CD4-positive, alpha-beta memory T cell (primary cell): Measurements from ENCODE around the gene APOE. TPM values are rescaled to one million over a fixed set of nuclear protein-coding genes. Genes with fewer than 3 reads are reported as not detected.
"Not testable (repeated sequence)": the region's sequence is repeated elsewhere in the genome, so short reads cannot be mapped to it uniquely, and the experiment has no call there.

Source experiments
- CTCF ChIA-PET: fragments of 350-600 bp; sonication (Branson Sonifier 250); formaldehyde crosslinking; loops from one replicate; lab custom pipeline; 2021; ENCODE audit warnings: inconsistent platforms; ENCODE audit not compliant: partially characterized antibody; lab: Charles Lee
- POLR2A ChIA-PET: fragments of 350-600 bp; sonication (Branson Sonifier 250); formaldehyde crosslinking; loops from one replicate; lab custom pipeline; 2021; ENCODE audit not compliant: partially characterized antibody; lab: Charles Lee
- DNase-seq, 5 donors: peaks; one replicate each; pipeline versions ENCODE4 v3.0.0 to v3.0.0-alpha.2; 2020 to 2022; ENCODE audit warnings: mixed read lengths in 1 of 5
- H3K27ac ChIP-seq: one replicate; pipeline ENCODE4 v1.7.0; 2013; ENCODE audit warnings: low read depth, low read length
- H3K27me3 ChIP-seq: 2 replicates; pipeline ENCODE4 v1.7.0; 2013; ENCODE audit warnings: mild to moderate bottlenecking, low read length, moderate library complexity; ENCODE audit not compliant: insufficient read depth
- H3K36me3 ChIP-seq: 2 replicates; pipeline ENCODE4 v1.7.0; 2013; ENCODE audit warnings: mild to moderate bottlenecking, low read length, moderate library complexity; ENCODE audit not compliant: insufficient read depth
- H3K4me1 ChIP-seq: 2 replicates; pipeline ENCODE4 v1.7.0; 2013; ENCODE audit warnings: mild to moderate bottlenecking, low read length, moderate library complexity; ENCODE audit not compliant: insufficient read depth
- H3K4me3 ChIP-seq, 2 donors: one replicate each; pipeline ENCODE4 v1.7.0; 2013; ENCODE audit warnings: low read length in 2 of 2, mild to moderate bottlenecking in 1 of 2
- H3K9me3 ChIP-seq, 2 donors: one replicate each; pipeline ENCODE4 v1.7.0; 2013; ENCODE audit warnings: low read length in 2 of 2, control low read depth in 1 of 2; ENCODE audit not compliant: control insufficient read depth in 1 of 2
- H3K27ac Mint-ChIP-seq, 7 donors: one replicate each; pipeline ENCODE4 v1.8.0; 2020 to 2021; ENCODE audit warnings: mixed read lengths in 7 of 7, mild to moderate bottlenecking in 6 of 7, inconsistent platforms in 3 of 7, moderate library complexity in 3 of 7
- H3K27me3 Mint-ChIP-seq, 2 donors: one replicate each; pipeline ENCODE4 v1.8.0; 2020 to 2021; ENCODE audit warnings: mixed read lengths in 2 of 2
- H3K36me3 Mint-ChIP-seq, 2 donors: one replicate each; pipeline ENCODE4 v1.8.0; 2020 to 2021; ENCODE audit warnings: mixed read lengths in 2 of 2, inconsistent platforms in 1 of 2, mild to moderate bottlenecking in 1 of 2
- H3K4me1 Mint-ChIP-seq, 4 donors: one replicate each; pipeline ENCODE4 v1.8.0; 2020 to 2021; ENCODE audit warnings: mixed read lengths in 4 of 4, mild to moderate bottlenecking in 1 of 4
- H3K4me3 Mint-ChIP-seq, 8 donors: one replicate each; pipeline ENCODE4 v1.8.0; 2020 to 2021; ENCODE audit warnings: mixed read lengths in 8 of 8, mild to moderate bottlenecking in 7 of 8, moderate library complexity in 6 of 8, inconsistent platforms in 3 of 8
- H3K9me3 Mint-ChIP-seq, 8 donors: one replicate each; pipeline ENCODE4 v1.8.0; 2020 to 2021; ENCODE audit warnings: mixed read lengths in 8 of 8, mild to moderate bottlenecking in 5 of 8, inconsistent platforms in 3 of 8, moderate library complexity in 1 of 8
- intact Hi-C: fragments of 100-400 bp; cut with micrococcal nuclease; formaldehyde crosslinking; loops from one replicate; pipeline ENCODE4 v1.15.1; 2023
- polyA plus RNA-seq, 2 donors: library from polyadenylated mRNA; unstranded; fragments of 300-500 nt; fragmentation: Illumina TruSeq; gene quantifications; one replicate each; pipeline ENCODE4 v1.2.3, GENCODE V29; 2021
- total RNA-seq, 2 experiments: library from RNA; stranded (reverse); gene quantifications; one replicate each; pipeline ENCODE4 v1.2.3, GENCODE V29; 2021

Gene APOE
- total and polyA plus RNA-seq, 4 experiments from 2014 or later, result 9.0 to 11.9 TPM; not detected in 2

DNA sequence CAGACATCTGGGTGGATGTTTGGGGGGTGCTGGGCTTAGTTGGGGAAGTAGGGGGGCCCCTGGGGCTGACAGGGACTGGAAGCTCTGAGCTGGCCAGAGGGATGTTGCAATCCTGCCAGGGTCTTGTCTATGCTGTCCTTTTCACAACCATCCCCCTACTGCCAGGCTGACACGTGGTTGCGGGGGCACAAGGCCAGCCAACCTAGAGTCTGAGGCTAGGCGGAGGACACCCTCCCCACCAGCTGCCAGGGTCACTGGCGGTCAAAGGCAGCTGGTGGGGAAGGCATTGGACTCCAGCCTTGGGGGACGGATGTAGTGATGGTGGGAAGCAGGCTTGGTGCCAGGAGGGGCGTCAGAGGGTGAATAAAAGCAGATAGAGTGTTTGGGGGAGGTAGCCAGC, 7.3 kb downstream of the APOE start:
- ChIA-PET CTCF (interaction anchor here (1.5 kb wide), 1 partner anchor 8 kb away, joined by 3 read pairs; no protein-coding TSS in a partner anchor), POLR2A (no interaction called here)
- Mint-ChIP-seq H3K27me3 (peaks cover 18 to 24% of the 10 kb centered on the region in 2 donors), H3K27ac (no peak overlapping the region), H3K36me3 (no peaks in the 10 kb centered on the region), H3K4me3 (peak overlapping the region in 2 of 8 donors; percentile 59 to 71), H3K9me3 (no peaks in the 10 kb centered on the region), H3K4me1 (peaks cover 5 to 9% (median 7%) of the 10 kb centered on the region in 4 donors)
- H3K4me1 ChIP-seq, result peaks cover 6% of the 10 kb centered on the region
- intact Hi-C loops, result no loop called here
- H3K27me3 ChIP-seq, result no peaks in the 10 kb centered on the region
- DNase-seq, result no peak
- H3K9me3 ChIP-seq, result no peaks in the 10 kb centered on the region
- no peaks in the 10 kb centered on the region for H3K36me3 ChIP-seq
- no peak overlapping the region for H3K27ac ChIP-seq
- H3K4me3 ChIP-seq, result no peak overlapping the region

- H3K27me3 ChIP-seq, intact Hi-C loops, H3K36me3 ChIP-seq, H3K4me1 ChIP-seq, H3K36me3 Mint-ChIP-seq, POLR2A ChIA-PET, H3K4me3 ChIP-seq, DNase-seq, H3K9me3 ChIP-seq, H3K27ac ChIP-seq, H3K4me1 Mint-ChIP-seq, H3K9me3 Mint-ChIP-seq: not testable (repeated sequence)
- CTCF ChIA-PET, result interaction anchor here (1.5 to 1.9 kb wide), 2 partner anchors 9 kb away, joined by 3 to 5 read pairs; no protein-coding TSS in a partner anchor
- H3K27me3 Mint-ChIP-seq, result peaks cover 14 to 24% of the 10 kb centered on the region in 2 donors
- peak overlapping the region in 7 of 8 donors; percentile 46 to 90 (median 61) for H3K4me3 Mint-ChIP-seq
- H3K27ac Mint-ChIP-seq, result peak overlapping the region in 1 of 7 donors; percentile 52
Observed at GRCh38 chr19:44913512-44914432, 8.2 kb downstream of the APOE start.

- H3K36me3 ChIP-seq, POLR2A ChIA-PET, H3K9me3 Mint-ChIP-seq, H3K27me3 ChIP-seq, H3K4me1 Mint-ChIP-seq, H3K4me1 ChIP-seq, H3K36me3 Mint-ChIP-seq, H3K9me3 ChIP-seq, H3K27ac ChIP-seq: not testable (repeated sequence)
- H3K27me3 Mint-ChIP-seq, result peaks cover 14 to 24% of the 10 kb centered on the region in 2 donors
- CTCF ChIA-PET, result interaction anchor here (0.9 to 1.9 kb wide), 2 partner anchors 10 to 224 kb away, joined by 3 to 5 read pairs; no protein-coding TSS in a partner anchor
- peak within 1 kb of the TSS; percentile 36 to 55 for H3K4me3 ChIP-seq
- H3K27ac Mint-ChIP-seq, result peak within 1 kb of the TSS in 6 of 7 donors; percentile 2 to 78 (median 37)
- peak; percentile 67 to 76 (median 70) for DNase-seq
- peak within 1 kb of the TSS; percentile 83 to 92 (median 84) for H3K4me3 Mint-ChIP-seq
- intact Hi-C loops, result loop anchor here (1.0 kb wide), 1 partner anchor 41 kb away; the partner anchor contains the start of gene CLPTM1
Observed at GRCh38 chr19:44914433-44915206, 9.0 kb downstream of the APOE start, which contains the start of gene APOC1. APOC1 (plus strand) TSS chr19:44914608; CDS start chr19:44914892, 284 bp downstream.

DNA sequence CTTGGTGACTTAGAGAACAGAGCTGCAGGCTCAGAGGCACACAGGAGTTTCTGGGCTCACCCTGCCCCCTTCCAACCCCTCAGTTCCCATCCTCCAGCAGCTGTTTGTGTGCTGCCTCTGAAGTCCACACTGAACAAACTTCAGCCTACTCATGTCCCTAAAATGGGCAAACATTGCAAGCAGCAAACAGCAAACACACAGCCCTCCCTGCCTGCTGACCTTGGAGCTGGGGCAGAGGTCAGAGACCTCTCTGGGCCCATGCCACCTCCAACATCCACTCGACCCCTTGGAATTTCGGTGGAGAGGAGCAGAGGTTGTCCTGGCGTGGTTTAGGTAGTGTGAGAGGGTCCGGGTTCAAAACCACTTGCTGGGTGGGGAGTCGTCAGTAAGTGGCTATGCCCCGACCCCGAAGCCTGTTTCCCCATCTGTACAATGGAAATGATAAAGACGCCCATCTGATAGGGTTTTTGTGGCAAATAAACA, 18.7 kb downstream of the APOE start:
- ChIA-PET CTCF (no interaction called here), POLR2A (no interaction called here)
- Mint-ChIP-seq H3K4me3 (no peak overlapping the region), H3K9me3 (no peaks in the 10 kb centered on the region), H3K36me3 (no peaks in the 10 kb centered on the region), H3K4me1 (peaks cover 0 to 9% (median 4%) of the 10 kb centered on the region in 4 donors), H3K27me3 (peaks cover 10 to 19% of the 10 kb centered on the region in 2 donors), H3K27ac (peak overlapping the region in 1 of 7 donors; percentile 25)
- no peaks in the 10 kb centered on the region for H3K9me3 ChIP-seq
- no peaks in the 10 kb centered on the region for H3K4me1 ChIP-seq
- no peak overlapping the region for H3K27ac ChIP-seq
- H3K4me3 ChIP-seq, result no peak overlapping the region
- H3K36me3 ChIP-seq, result no peaks in the 10 kb centered on the region
- H3K27me3 ChIP-seq, result no peaks in the 10 kb centered on the region
- intact Hi-C loops, result no loop called here
- DNase-seq, result no peak

DNA sequence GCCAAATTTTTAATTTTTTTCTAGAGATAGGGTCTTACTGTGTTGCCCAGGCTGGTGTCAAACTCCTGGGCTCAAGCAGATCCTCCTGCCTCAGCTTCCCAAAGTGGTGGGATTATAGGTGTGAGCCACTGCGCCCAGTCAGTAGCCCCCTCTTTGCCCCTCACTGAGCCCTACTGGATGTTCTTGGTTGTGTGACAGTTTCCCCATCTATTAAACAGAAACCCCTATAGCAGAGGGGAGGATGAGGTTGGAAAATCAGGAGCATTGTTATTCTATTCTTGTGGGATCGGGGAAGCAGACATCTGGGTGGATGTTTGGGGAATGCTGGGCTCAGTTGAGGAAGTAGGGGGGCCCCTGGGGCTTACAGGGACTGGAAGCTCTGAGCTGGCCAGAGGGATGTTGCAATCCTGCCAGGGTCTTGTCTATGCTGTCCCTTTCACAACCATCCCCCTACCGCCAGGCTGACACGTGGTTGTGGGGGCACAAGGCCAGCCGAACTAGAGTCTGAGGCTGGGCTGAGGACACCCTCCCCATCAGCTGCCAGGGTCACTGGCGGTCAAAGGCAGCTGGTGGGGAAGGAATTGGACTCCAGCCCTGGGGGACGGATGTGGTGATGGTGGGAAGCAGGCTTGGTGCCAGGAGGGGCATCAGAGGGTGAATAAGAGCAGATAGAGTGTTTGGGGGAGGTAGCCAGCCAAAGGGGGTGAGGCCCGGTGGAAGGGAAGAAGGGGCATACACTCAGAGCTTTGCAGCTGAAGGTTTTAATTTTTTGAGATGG, 19.7 kb downstream of the APOE start:
- Histone ChIP-seq H3K27ac (no peak overlapping the region), H3K36me3 (no peaks in the 10 kb centered on the region), H3K27me3 (no peaks in the 10 kb centered on the region), H3K4me3 (no peak overlapping the region), H3K4me1 (no peaks in the 10 kb centered on the region), H3K9me3 (no peaks in the 10 kb centered on the region)
- CTCF ChIA-PET, result no interaction called here
- no peak overlapping the region for H3K27ac Mint-ChIP-seq
- intact Hi-C loops, result no loop called here
- H3K4me1 Mint-ChIP-seq, result peaks cover 0 to 9% (median 4%) of the 10 kb centered on the region in 4 donors
- no peaks in the 10 kb centered on the region for H3K36me3 Mint-ChIP-seq
- H3K4me3 Mint-ChIP-seq, result no peak overlapping the region
- no peak for DNase-seq
- H3K9me3 Mint-ChIP-seq, result no peaks in the 10 kb centered on the region
- peaks cover 10 to 19% of the 10 kb centered on the region in 2 donors for H3K27me3 Mint-ChIP-seq
- POLR2A ChIA-PET, result interaction anchor here (0.8 kb wide), 1 partner anchor 9 kb away, joined by 3 read pairs; no protein-coding TSS in a partner anchor

GRCh38 chr19:44926245-44927077, 20.9 kb downstream of the APOE start:
- H3K36me3 Mint-ChIP-seq, H3K4me1 ChIP-seq, H3K9me3 Mint-ChIP-seq, H3K4me1 Mint-ChIP-seq, DNase-seq, H3K27ac ChIP-seq, H3K27ac Mint-ChIP-seq, H3K36me3 ChIP-seq, POLR2A ChIA-PET, CTCF ChIA-PET, H3K4me3 ChIP-seq, intact Hi-C loops, H3K27me3 ChIP-seq, H3K9me3 ChIP-seq: not testable (repeated sequence)
- peaks cover 10 to 19% of the 10 kb centered on the region in 2 donors for H3K27me3 Mint-ChIP-seq
- peak overlapping the region in 5 of 8 donors; percentile 15 to 75 (median 38) for H3K4me3 Mint-ChIP-seq
